Left cardiac atrium (tissue), 2 donors: ENCODE results near the gene FIBIN. TPM values are rescaled to one million over a fixed set of nuclear protein-coding genes. Genes with fewer than 3 reads are reported as not detected.

ENCODE experiments used
- total RNA-seq, 2 donors: library from RNA; stranded (reverse); fragmentation: NEBNext Ultra II Directional; extraction: Animal tissue kit (Norgen Biotek cat#: 25700); gene quantifications; one replicate each; pipeline ENCODE4 v1.2.1, GENCODE V29; 2021
- donor health status: DM: no; HTN: yes; CAD: no; lungs with severe emphysema.
- donor health status: DM: yes; HTN: yes; CAD: no.

The FIBIN gene
- total RNA-seq, 2 donors from 2014 or later: 9.4 to 14.3 TPM

Other genes with a start within 250 kb of the FIBIN start
- gene BBOX1, start 46.7 kb downstream of the FIBIN start, total RNA-seq: under 1 TPM; 0.18 to 0.29 TPM